ENCODE measurements around the gene NPEPPS. TPM values are rescaled to one million over a fixed set of nuclear protein-coding genes. Genes with fewer than 3 reads are reported as not detected.
"Not testable (repeated sequence)": the region's sequence is repeated elsewhere in the genome, so short reads cannot be mapped to it uniquely, and the experiment has no call there.

The NPEPPS gene
- total RNA-seq, 2 experiments from 2014 or later = 77.3 to 80.7 TPM

DNA sequence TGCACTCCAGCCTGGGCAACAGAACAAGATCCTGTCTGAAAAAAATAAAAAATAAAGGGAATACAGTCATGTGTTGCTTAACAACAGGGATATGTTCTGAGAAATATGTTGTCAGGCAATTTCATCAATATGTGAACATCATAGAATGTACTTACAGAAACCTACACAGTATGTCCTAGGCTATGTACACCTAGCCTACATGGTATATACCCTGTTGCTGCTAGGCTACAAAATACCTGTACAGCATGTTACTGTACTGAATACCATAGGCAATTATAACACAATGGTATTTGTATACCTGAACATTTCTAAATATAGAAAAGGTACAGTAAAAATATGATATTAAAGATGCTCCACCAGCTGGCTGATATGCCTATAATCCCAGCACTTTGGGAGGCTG lies 62.6 kb downstream of the NPEPPS start:
- H3K4me1 Mint-ChIP-seq (ENCODE audit: low read depth); DNase-seq; H3K9me3 Mint-ChIP-seq; ATAC-seq (ENCODE audit: poor library complexity); POLR2A ChIA-PET; H3K4me3 ChIP-seq (ENCODE audit: low read length); H3K27me3 Mint-ChIP-seq; H3K4me1 ChIP-seq (ENCODE audit: insufficient read depth, low read length); H3K4me3 Mint-ChIP-seq; H3K27ac Mint-ChIP-seq; H3K27ac ChIP-seq (ENCODE audit: low read depth in 1 of 2, low read length in 2 of 2); CTCF ChIA-PET; H3K9me3 ChIP-seq (ENCODE audit: control insufficient read depth in 1 of 2, insufficient read depth in 1 of 2, low read length in 2 of 2); H3K27me3 ChIP-seq (ENCODE audit: control insufficient read depth in 1 of 2, insufficient read depth in 2 of 2, low read length in 2 of 2): not testable (repeated sequence)
- H3K36me3 Mint-ChIP-seq (ENCODE audit: low read depth) = peaks cover 47% of the 10 kb centered on the region
- intact Hi-C loops (cut with DNase I, micrococcal nuclease) = loop anchor here in 1 of 2 experiments (10.0 kb wide), 1 partner anchor 119 kb away; no protein-coding TSS in a partner anchor
- H3K36me3 ChIP-seq (ENCODE audit: insufficient read depth, low read length) = peaks cover 39% of the 10 kb centered on the region

DNA sequence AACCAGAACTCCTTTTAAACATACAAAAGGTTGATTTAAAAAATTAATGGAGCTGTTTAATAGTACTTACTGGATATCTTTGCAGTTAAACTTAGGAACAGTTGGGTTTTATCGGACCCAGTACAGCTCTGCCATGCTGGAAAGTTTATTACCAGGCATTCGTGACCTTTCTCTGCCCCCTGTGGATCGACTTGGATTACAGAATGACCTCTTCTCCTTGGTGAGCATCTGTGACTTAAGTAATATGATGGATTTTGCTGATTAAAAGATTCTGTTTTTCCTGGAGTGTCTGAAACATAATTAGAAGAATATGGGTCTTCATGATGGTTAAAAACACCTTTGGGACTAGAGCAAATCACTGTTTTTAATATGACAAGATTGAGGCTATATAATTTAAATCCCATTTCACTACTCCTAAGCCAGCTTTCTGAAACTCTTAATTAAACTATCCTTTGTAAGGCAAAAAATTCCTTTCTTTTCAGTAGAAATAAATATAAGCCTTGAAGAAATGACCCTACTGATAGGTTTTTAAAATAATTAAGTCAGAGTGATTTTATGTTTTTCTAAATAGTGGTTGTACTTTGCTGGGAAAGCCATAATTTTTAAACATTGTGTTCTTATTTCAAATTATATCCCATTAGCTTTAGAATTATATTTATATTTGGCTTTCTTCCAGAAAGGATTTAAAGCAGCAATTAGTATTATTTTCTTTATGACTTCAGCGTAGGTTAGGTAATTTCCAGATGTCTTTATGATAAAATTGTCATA lies 73.1 kb downstream of the NPEPPS start:
- ATAC-seq (ENCODE audit: poor library complexity) (no peak), DNase-seq (no peak)
- Mint-ChIP-seq H3K27ac (no peak overlapping the region), H3K4me3 (no peak overlapping the region), H3K9me3 (no peaks in the 10 kb centered on the region), H3K4me1 (ENCODE audit: low read depth) (no peaks in the 10 kb centered on the region), H3K36me3 (ENCODE audit: low read depth) (peaks cover 82% of the 10 kb centered on the region), H3K27me3 (no peaks in the 10 kb centered on the region)
- CTCF ChIA-PET = interaction anchor here (1.5 kb wide), 1 partner anchor 12 kb away, joined by 7 read pairs; no protein-coding TSS in a partner anchor
- intact Hi-C loops (cut with DNase I, micrococcal nuclease) = no loop called here
- Histone ChIP-seq H3K9me3 (ENCODE audit: control insufficient read depth in 1 of 2, insufficient read depth in 1 of 2, low read length in 2 of 2) (no peaks in the 10 kb centered on the region), H3K27ac (ENCODE audit: low read depth in 1 of 2, low read length in 2 of 2) (no peak overlapping the region), H3K4me3 (ENCODE audit: low read length) (no peak overlapping the region), H3K4me1 (ENCODE audit: insufficient read depth, low read length) (no peaks in the 10 kb centered on the region), H3K27me3 (ENCODE audit: control insufficient read depth in 1 of 2, insufficient read depth in 2 of 2, low read length in 2 of 2) (no peaks in the 10 kb centered on the region), H3K36me3 (ENCODE audit: insufficient read depth, low read length) (peaks cover 70% of the 10 kb centered on the region)
- TF ChIP-seq, protein P1, sequence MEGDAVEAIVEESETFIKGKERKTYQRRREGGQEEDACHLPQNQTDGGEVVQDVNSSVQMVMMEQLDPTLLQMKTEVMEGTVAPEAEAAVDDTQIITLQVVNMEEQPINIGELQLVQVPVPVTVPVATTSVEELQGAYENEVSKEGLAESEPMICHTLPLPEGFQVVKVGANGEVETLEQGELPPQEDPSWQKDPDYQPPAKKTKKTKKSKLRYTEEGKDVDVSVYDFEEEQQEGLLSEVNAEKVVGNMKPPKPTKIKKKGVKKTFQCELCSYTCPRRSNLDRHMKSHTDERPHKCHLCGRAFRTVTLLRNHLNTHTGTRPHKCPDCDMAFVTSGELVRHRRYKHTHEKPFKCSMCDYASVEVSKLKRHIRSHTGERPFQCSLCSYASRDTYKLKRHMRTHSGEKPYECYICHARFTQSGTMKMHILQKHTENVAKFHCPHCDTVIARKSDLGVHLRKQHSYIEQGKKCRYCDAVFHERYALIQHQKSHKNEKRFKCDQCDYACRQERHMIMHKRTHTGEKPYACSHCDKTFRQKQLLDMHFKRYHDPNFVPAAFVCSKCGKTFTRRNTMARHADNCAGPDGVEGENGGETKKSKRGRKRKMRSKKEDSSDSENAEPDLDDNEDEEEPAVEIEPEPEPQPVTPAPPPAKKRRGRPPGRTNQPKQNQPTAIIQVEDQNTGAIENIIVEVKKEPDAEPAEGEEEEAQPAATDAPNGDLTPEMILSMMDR (IDR thresholded peaks at IDR 0.05) = no peak
- POLR2A ChIA-PET = interaction anchor here (0.9 kb wide), 1 partner anchor 13 kb away, joined by 3 read pairs; no protein-coding TSS in a partner anchor

GRCh38 chr17:47604598-47604927 lies 73.7 kb downstream of the NPEPPS start:
- H3K36me3 Mint-ChIP-seq (ENCODE audit: low read depth) = peaks cover 82% of the 10 kb centered on the region
- TF ChIP-seq, protein P1 (IDR thresholded peaks at IDR 0.05) = no peak
- no peaks in the 10 kb centered on the region for H3K4me1 ChIP-seq (ENCODE audit: insufficient read depth, low read length)
- intact Hi-C loops (cut with DNase I, micrococcal nuclease) = no loop called here
- POLR2A ChIA-PET = interaction anchor here (0.9 kb wide), 1 partner anchor 12 kb away, joined by 3 read pairs; no protein-coding TSS in a partner anchor
- H3K27me3 Mint-ChIP-seq = no peaks in the 10 kb centered on the region
- no peaks in the 10 kb centered on the region for H3K9me3 Mint-ChIP-seq
- H3K27me3 ChIP-seq (ENCODE audit: control insufficient read depth in 1 of 2, insufficient read depth in 2 of 2, low read length in 2 of 2) = no peaks in the 10 kb centered on the region
- no peak overlapping the region for H3K27ac Mint-ChIP-seq
- DNase-seq (no peak), ATAC-seq (ENCODE audit: poor library complexity) (no peak)
- H3K4me3 ChIP-seq (ENCODE audit: low read length) = no peak overlapping the region
- no peaks in the 10 kb centered on the region for H3K9me3 ChIP-seq (ENCODE audit: control insufficient read depth in 1 of 2, insufficient read depth in 1 of 2, low read length in 2 of 2)
- no peaks in the 10 kb centered on the region for H3K4me1 Mint-ChIP-seq (ENCODE audit: low read depth)
- H3K4me3 Mint-ChIP-seq = no peak overlapping the region
- H3K36me3 ChIP-seq (ENCODE audit: insufficient read depth, low read length) = peaks cover 66% of the 10 kb centered on the region
- CTCF ChIA-PET = interaction anchor here (1.5 kb wide), 1 partner anchor 11 kb away, joined by 7 read pairs; no protein-coding TSS in a partner anchor
- no peak overlapping the region for H3K27ac ChIP-seq (ENCODE audit: low read depth in 1 of 2, low read length in 2 of 2)

All from CD4-positive, alpha-beta T cell (primary cell).